Right lobe of liver (tissue), 6 donors: Measurements from ENCODE around the gene PDZD7. TPM values are rescaled to one million over a fixed set of nuclear protein-coding genes. Genes with fewer than 3 reads are reported as not detected.

Experiments
- ATAC-seq, 4 donors: fragments of 200-7000 bp; cut with Tn5 transposase; one replicate each; pipeline ENCODE4 v1.9.1; 2020; ENCODE audit warnings: mild to moderate bottlenecking in 4 of 4, moderate library complexity in 4 of 4
- DNase-seq, 3 donors: peaks; one replicate each; pipeline ENCODE4 v3.0.0-alpha.2; 2020
- H3K27ac ChIP-seq, 3 donors: fragments of 200-600 bp; one replicate each; pipeline ENCODE4 v1.8.0; 2022
- H3K27me3 ChIP-seq, 2 donors: fragments of 200-600 bp; one replicate each; pipeline ENCODE4 v1.8.0; 2022
- H3K36me3 ChIP-seq, 4 donors: fragments of 200-600 bp; sonication (generic) in 1 of 4; one replicate each; pipeline versions ENCODE4 v1.5.1 to v1.8.0; 2017 to 2022; ENCODE audit warnings: control low read depth in 1 of 4
- H3K4me1 ChIP-seq, 4 donors: fragments of 200-600 bp; sonication (generic) in 1 of 4; one replicate each; pipeline versions ENCODE4 v1.5.1 to v1.8.0; 2017 to 2022; ENCODE audit warnings: control low read depth in 1 of 4
- H3K4me3 ChIP-seq, 3 donors: fragments of 200-600 bp; one replicate each; pipeline ENCODE4 v1.8.0; 2022
- H3K9me3 ChIP-seq, 4 donors: fragments of 200-600 bp; sonication (generic) in 1 of 4; one replicate each; pipeline versions ENCODE4 v1.5.1 to v1.8.0; 2017 to 2022; ENCODE audit warnings: control low read depth in 1 of 4
- CTCF ChIP-seq, 4 donors: fragments of 200-600 bp in 3 of 4; fragments of 450-650 bp in 1 of 4; IDR thresholded peaks; one replicate each; pipeline versions ENCODE4 v1.5.1 to v1.8.0; 2016 to 2022; ENCODE audit warnings: antibody characterized with exemption in 4 of 4, mild to moderate bottlenecking in 2 of 4
- POLR2A ChIP-seq: fragments of 450-650 bp; IDR thresholded peaks from one replicate; pipeline ENCODE4 v1.6.1; 2017; ENCODE audit warnings: antibody characterized with exemption, mild to moderate bottlenecking
- whole genome bisulfite sequencing: methylation state at CpG from one replicate; pipeline ENCODE4 v1.1.6; 2018; ENCODE audit warnings: low coverage, low lambda C conversion rate; ENCODE audit not compliant: insufficient coverage; ENCODE audit errors: missing lambda C conversion rate; 5-methylcytosine and 5-hydroxymethylcytosine counted together
- intact Hi-C, 2 donors: fragments of 100-400 bp; cut with DNase I; formaldehyde crosslinking; loops; one replicate each; pipeline versions ENCODE4 v1.11.2 to v1.14.1; 2022
- total RNA-seq, 6 experiments: library from RNA; depleted of rRNA in 2 of 6; stranded (reverse); fragments of >200 nt in 2 of 6; fragmentation: NEBNext Ultra II Directional in 3 of 6; extraction: Animal tissue kit (Norgen Biotek cat#: 25700) in 3 of 6; gene quantifications; one replicate each; pipeline versions ENCODE4 v1.1.0 to v1.2.4, GENCODE V29; 2016 to 2023
- donor health status: DM: no; HTN: yes; CAD: no.
- donor health status: DM: no; HTN: no; CAD: no.
- donor health status: DM: no; HTN: no; CAD: no.
- donor health status: DM: no; HTN: yes; CAD: no.
- donor health status: DM: no; HTN: yes; CAD: no.

PDZD7 gene
- total RNA-seq, 6 experiments from 2014 or later: 0.15 to 0.50 (median 0.20) TPM; not detected in 1

GRCh38 chr10:101008823-101009423 lies 22.0 kb downstream of the PDZD7 start:
- TF ChIP-seq CTCF (IDR thresholded peaks at IDR 0.05): no peak
- no peak for TF ChIP-seq POLR2A
- no peak overlapping the region for H3K4me3 ChIP-seq
- no peak for ATAC-seq
- no peak for DNase-seq
- H3K27me3 ChIP-seq: no peaks in the 10 kb centered on the region
- no peaks in the 10 kb centered on the region for H3K9me3 ChIP-seq
- intact Hi-C loops: loop anchor here in 1 of 2 donors (10.0 kb wide), 1 partner anchor 344 kb away; no protein-coding TSS in a partner anchor
- H3K27ac ChIP-seq: no peak overlapping the region
- 80% methylated on average over 1 of the region's 6 CpGs for WGBS
- H3K36me3 ChIP-seq: no peaks in the 10 kb centered on the region
- peaks cover 0 to 5% (median 2%) of the 10 kb centered on the region in 4 donors for H3K4me1 ChIP-seq

- Histone ChIP-seq H3K4me3 (no peak overlapping the region), H3K36me3 (no peaks in the 10 kb centered on the region), H3K4me1 (peaks cover 0 to 5% (median 0%) of the 10 kb centered on the region in 4 donors), H3K27ac (no peak overlapping the region), H3K27me3 (no peaks in the 10 kb centered on the region), H3K9me3 (no peaks in the 10 kb centered on the region)
- DNase-seq (no peak), ATAC-seq (no peak)
- intact Hi-C loops: loop anchor here in 1 of 2 donors (10.0 kb wide), 1 partner anchor 343 kb away; no protein-coding TSS in a partner anchor
- TF ChIP-seq POLR2A (no peak), CTCF (IDR thresholded peaks at IDR 0.05) (no peak)
- WGBS: 46% methylated on average over 6 of the region's 13 CpGs
Measured at GRCh38 chr10:101007915-101008822, 22.8 kb downstream of the PDZD7 start.

- 49% methylated on average over 2 of the region's 11 CpGs for WGBS
- Histone ChIP-seq H3K4me1 (no peaks in the 10 kb centered on the region), H3K27me3 (no peaks in the 10 kb centered on the region), H3K27ac (no peak overlapping the region), H3K9me3 (no peaks in the 10 kb centered on the region), H3K4me3 (no peak overlapping the region), H3K36me3 (no peaks in the 10 kb centered on the region)
- TF ChIP-seq POLR2A: no peak
- no peak for TF ChIP-seq CTCF (IDR thresholded peaks at IDR 0.05)
- ATAC-seq (no peak), DNase-seq (no peak)
- intact Hi-C loops: loop anchor here in 1 of 2 donors (10.0 kb wide), 1 partner anchor 342 kb away; no protein-coding TSS in a partner anchor
Measured at GRCh38 chr10:101007099-101007711, 23.7 kb downstream of the PDZD7 start.

- TF ChIP-seq POLR2A (no peak), CTCF (IDR thresholded peaks at IDR 0.05) (no peak)
- no peaks in the 10 kb centered on the region for H3K9me3 ChIP-seq
- DNase-seq: no peak
- WGBS: 80% methylated on average over 18 of the region's 33 CpGs
- H3K27me3 ChIP-seq: no peaks in the 10 kb centered on the region
- no peaks in the 10 kb centered on the region for H3K36me3 ChIP-seq
- no peaks in the 10 kb centered on the region for H3K4me1 ChIP-seq
- no peak overlapping the region for H3K27ac ChIP-seq
- no peak overlapping the region for H3K4me3 ChIP-seq
- ATAC-seq: no peak
- intact Hi-C loops: loop anchor here in 1 of 2 donors (10.0 kb wide), 1 partner anchor 342 kb away; no protein-coding TSS in a partner anchor
Measured at GRCh38 chr10:101006593-101007098, 24.3 kb downstream of the PDZD7 start.
